MM.1S (cell line): ENCODE data around the gene DOK3.

Experiments used
- EZH2 ChIP-seq: fragments of 300-600 bp; sonication (generic); optimal IDR thresholded peaks from 2 replicates; pipeline ENCODE3; 2017; ENCODE audit warnings: low read depth, mild to moderate bottlenecking, antibody characterized with exemption, low read length, mixed read lengths
- EZH2phosphoT487 ChIP-seq: fragments of 300-600 bp; sonication (generic); IDR thresholded peaks from 2 replicates; pipeline ENCODE4 v1.6.1; 2018; ENCODE audit warnings: antibody characterized with exemption, low read length
- TF ChIP-seq, protein P1 (sequence below): fragments of 300-600 bp; sonication (generic); IDR thresholded peaks from 2 replicates; pipeline ENCODE4 v1.5.1; 2016; ENCODE audit warnings: antibody characterized with exemption, low read length, mixed read lengths

DNA sequence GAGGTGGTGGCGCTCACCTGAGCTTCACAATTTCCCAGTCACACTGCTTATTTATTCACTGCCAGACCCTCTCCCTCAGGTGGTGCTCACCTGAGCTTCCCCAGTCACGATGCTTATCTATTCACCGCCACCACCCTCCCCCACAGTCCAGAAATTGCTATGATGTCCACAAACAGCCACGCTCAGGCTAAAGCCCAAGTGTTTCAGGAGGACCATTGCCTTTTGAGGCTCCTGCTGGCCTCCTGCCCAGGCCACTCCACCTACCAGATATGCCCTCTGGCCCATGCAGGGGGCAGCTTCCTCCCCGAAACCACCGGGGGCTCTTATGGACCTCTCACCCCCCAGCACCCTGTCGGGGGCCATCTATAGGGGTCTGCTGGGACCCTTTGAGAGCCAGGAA is 16.8 kb downstream of the DOK3 start:
- TF ChIP-seq, protein P1, sequence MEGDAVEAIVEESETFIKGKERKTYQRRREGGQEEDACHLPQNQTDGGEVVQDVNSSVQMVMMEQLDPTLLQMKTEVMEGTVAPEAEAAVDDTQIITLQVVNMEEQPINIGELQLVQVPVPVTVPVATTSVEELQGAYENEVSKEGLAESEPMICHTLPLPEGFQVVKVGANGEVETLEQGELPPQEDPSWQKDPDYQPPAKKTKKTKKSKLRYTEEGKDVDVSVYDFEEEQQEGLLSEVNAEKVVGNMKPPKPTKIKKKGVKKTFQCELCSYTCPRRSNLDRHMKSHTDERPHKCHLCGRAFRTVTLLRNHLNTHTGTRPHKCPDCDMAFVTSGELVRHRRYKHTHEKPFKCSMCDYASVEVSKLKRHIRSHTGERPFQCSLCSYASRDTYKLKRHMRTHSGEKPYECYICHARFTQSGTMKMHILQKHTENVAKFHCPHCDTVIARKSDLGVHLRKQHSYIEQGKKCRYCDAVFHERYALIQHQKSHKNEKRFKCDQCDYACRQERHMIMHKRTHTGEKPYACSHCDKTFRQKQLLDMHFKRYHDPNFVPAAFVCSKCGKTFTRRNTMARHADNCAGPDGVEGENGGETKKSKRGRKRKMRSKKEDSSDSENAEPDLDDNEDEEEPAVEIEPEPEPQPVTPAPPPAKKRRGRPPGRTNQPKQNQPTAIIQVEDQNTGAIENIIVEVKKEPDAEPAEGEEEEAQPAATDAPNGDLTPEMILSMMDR = no peak
- TF ChIP-seq EZH2 (no peak), EZH2phosphoT487 (no peak)
